Effector memory CD8-positive, alpha-beta T cell (primary cell): ENCODE measurements around the gene MACROD2.

Experiments used
- ATAC-seq: fragments of 150-1000 bp; cut with Tn5 transposase; replicated peaks from 2 replicates; pipeline ENCODE4 v1.10.0; 2021; ENCODE audit warnings: mild to moderate bottlenecking, moderate library complexity
- DNase-seq, 3 experiments: peaks; one replicate each; pipeline ENCODE4 v3.0.0; 2021
- H3K27ac Mint-ChIP-seq, 2 donors: one replicate each; pipeline ENCODE4 v1.8.0; 2022; ENCODE audit warnings: mild to moderate bottlenecking in 2 of 2, mixed read lengths in 2 of 2, moderate library complexity in 2 of 2
- H3K27me3 Mint-ChIP-seq, 2 donors: one replicate each; pipeline ENCODE4 v1.8.0; 2022; ENCODE audit warnings: mixed read lengths in 2 of 2
- H3K36me3 Mint-ChIP-seq: one replicate; pipeline ENCODE4 v1.8.0; 2022; ENCODE audit warnings: mild to moderate bottlenecking, moderate library complexity, mixed read lengths; ENCODE audit not compliant: insufficient read depth
- H3K4me1 Mint-ChIP-seq, 2 donors: one replicate each; pipeline ENCODE4 v1.8.0; 2022; ENCODE audit warnings: low read depth in 2 of 2, mixed read lengths in 2 of 2
- H3K4me3 Mint-ChIP-seq, 2 donors: one replicate each; pipeline ENCODE4 v1.8.0; 2022; ENCODE audit warnings: mild to moderate bottlenecking in 2 of 2, mixed read lengths in 2 of 2, moderate library complexity in 2 of 2
- H3K9me3 Mint-ChIP-seq, 2 donors: one replicate each; pipeline ENCODE4 v1.8.0; 2022; ENCODE audit warnings: mixed read lengths in 2 of 2

MACROD2 gene

DNA sequence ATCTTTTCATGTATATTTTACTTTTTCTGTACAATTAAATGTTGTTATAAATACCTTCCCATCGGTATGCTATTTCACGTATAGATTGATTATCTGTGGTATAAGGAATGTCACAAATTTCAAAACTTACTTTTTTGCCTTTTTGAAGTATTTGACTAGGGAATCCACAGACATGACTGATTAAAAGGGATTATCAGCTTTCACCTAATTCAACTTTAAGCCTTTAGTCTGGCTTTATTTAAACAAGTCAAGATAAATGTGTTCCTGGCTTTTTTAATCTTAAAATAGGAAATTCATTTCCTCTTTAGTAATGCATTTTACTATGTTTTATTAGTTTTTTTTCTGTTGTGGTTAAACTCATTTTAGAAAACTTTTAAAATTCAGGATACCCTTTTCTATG, 160.0 kb downstream of the MACROD2 start:
- H3K9me3 Mint-ChIP-seq, result peaks cover 2 to 11% of the 10 kb centered on the region in 2 donors
- DNase-seq, result no peak
- no peaks in the 10 kb centered on the region for H3K27me3 Mint-ChIP-seq
- H3K4me3 Mint-ChIP-seq, result no peak overlapping the region
- no peaks in the 10 kb centered on the region for H3K4me1 Mint-ChIP-seq
- no peaks in the 10 kb centered on the region for H3K36me3 Mint-ChIP-seq
- no peak for ATAC-seq
- no peak overlapping the region for H3K27ac Mint-ChIP-seq

DNA sequence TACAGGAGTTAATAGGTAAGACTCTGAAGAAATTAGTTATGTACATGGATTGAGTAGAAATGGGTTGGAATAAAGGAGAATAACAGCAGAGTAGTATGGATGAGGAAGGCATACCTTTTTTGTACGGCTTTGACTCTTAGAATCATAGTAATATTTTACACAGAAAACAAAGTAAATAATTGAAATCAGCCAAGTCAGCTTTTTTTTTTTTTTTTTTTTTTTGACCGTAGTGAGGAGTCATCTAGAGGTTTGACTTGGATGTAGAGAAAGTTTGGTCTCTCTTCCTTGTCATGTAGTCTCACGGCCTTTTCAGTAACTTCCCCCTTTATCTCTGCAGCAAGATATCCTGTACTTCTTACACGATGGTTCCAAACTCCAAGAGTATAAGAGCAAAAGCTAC, 183.2 kb downstream of the MACROD2 start:
- Mint-ChIP-seq H3K9me3 (peaks cover 11 to 24% of the 10 kb centered on the region in 2 donors), H3K4me1 (no peaks in the 10 kb centered on the region), H3K27me3 (no peaks in the 10 kb centered on the region), H3K36me3 (no peaks in the 10 kb centered on the region), H3K4me3 (no peak overlapping the region), H3K27ac (no peak overlapping the region)
- ATAC-seq (no peak), DNase-seq (no peak)

DNA sequence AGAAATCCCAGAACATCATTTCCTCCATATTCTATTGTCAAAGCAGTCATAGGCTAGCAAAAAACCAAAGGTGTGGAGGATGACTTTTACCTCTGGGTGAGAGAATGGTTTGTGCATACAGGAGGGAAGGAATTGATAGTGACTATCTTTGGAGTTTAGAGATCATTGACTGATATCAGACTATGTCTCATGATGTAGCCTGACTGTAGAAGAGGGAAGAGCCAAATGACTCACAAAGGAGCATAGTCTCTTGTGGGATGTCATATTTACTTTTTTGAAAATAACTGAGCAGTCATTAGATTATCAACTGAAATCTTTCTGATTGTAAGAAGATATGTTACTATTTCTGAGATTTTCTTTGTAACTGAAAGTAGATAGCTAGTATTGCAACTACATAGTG, 183.6 kb downstream of the MACROD2 start:
- no peak overlapping the region for H3K4me3 Mint-ChIP-seq
- DNase-seq, result no peak
- peaks cover 8 to 20% of the 10 kb centered on the region in 2 donors for H3K9me3 Mint-ChIP-seq
- no peaks in the 10 kb centered on the region for H3K36me3 Mint-ChIP-seq
- H3K27ac Mint-ChIP-seq, result no peak overlapping the region
- H3K27me3 Mint-ChIP-seq, result no peaks in the 10 kb centered on the region
- no peak for ATAC-seq
- H3K4me1 Mint-ChIP-seq, result no peaks in the 10 kb centered on the region

DNA sequence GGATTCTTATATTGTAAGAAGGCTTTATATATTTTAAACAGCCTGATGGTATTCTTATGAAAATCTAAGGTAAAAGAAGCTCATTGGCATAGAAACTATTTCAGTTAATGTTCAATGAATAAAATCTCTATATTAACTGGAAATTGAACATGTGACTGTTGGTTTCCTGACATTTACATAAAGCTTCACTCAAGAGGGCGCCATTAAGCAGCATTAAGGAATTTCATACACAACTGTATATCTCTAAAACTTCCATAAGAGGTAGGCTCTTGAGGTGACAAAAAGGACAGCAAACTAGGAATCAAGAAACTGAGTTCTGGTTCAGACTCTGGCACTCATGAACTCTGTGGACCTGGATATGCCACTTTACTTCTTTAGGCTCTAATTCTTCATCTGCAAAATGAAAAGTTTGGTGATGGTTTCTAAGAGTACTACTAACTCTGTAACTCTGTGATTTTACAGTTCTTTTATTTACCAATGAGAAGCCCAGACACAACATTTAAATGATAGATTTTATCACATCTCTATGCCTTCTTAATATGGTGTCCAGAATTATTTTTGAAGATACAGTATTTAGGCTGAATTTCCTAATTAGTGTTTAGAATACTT, 194.6 kb downstream of the MACROD2 start:
- no peak overlapping the region for H3K4me3 Mint-ChIP-seq
- no peaks in the 10 kb centered on the region for H3K27me3 Mint-ChIP-seq
- H3K36me3 Mint-ChIP-seq, result peaks cover 3% of the 10 kb centered on the region
- peaks cover 2 to 17% of the 10 kb centered on the region in 2 donors for H3K9me3 Mint-ChIP-seq
- DNase-seq, result no peak
- ATAC-seq, result no peak
- H3K4me1 Mint-ChIP-seq, result no peaks in the 10 kb centered on the region
- no peak overlapping the region for H3K27ac Mint-ChIP-seq

DNA sequence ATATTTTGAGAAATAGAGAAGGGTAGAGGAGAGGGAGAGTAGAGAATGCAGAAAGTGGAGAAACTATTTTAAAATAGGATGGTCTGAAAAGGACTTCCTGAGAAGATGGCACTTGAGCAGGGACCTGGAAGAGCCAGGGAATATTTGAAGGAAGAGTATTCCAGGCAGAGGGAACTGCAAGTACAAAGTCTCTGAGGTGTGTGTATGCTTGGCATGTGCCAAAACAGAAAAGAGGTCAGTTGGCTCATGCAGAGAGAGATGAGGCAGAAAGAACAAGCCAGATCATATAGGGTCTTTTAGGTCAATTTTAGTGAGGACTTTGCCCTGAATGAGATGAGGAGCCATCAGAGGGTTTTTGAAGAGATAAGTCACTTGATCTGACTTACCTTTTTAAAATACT, 196.2 kb downstream of the MACROD2 start:
- ATAC-seq, result no peak
- no peak for DNase-seq
- Mint-ChIP-seq H3K9me3 (peaks cover 3 to 17% of the 10 kb centered on the region in 2 donors), H3K27me3 (no peaks in the 10 kb centered on the region), H3K36me3 (peaks cover 3% of the 10 kb centered on the region), H3K4me3 (no peak overlapping the region), H3K4me1 (no peaks in the 10 kb centered on the region), H3K27ac (no peak overlapping the region)

DNA sequence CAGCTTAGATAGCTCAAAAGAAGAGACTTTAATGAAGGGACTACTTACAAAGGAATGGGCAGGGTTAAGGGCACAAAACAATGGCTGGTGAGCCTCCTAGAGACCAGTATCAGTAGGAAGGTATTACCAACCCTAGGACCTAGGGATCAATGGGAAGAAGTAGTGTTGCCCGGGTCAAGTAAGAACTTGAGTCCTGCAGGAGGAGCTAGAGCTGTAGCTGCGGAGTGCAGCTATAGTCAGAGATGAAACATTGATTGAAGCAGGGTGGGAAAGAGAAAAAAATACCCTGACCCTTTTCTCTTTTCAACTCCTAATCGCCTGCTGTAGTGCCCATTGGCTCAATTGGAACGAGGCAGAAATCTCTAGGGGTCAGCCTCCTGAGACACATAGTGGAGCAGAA, 198.1 kb downstream of the MACROD2 start:
- H3K4me3 Mint-ChIP-seq, result no peak overlapping the region
- H3K36me3 Mint-ChIP-seq, result peaks cover 3% of the 10 kb centered on the region
- no peak for DNase-seq
- no peaks in the 10 kb centered on the region for H3K27me3 Mint-ChIP-seq
- H3K4me1 Mint-ChIP-seq, result no peaks in the 10 kb centered on the region
- H3K27ac Mint-ChIP-seq, result no peak overlapping the region
- H3K9me3 Mint-ChIP-seq, result peaks cover 5 to 17% of the 10 kb centered on the region in 2 donors
- no peak for ATAC-seq

DNA sequence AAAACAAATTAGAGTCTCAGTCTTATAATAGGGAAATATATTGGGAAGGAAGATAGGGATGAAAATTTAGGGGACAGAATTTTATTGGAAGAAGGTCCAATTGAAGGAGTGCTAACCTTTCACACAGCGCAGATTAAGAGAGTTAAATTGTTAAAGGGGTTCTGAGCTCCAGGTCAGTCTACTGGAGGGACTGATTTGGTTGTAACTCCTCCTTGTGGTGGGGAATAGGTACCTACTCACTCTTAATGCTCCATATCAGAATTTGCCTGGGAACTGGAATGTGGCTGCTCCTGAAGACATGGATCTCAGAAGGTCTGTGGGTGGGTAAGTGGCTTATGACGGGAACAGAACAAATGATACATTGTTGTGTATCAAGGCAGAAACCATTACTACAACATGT, 198.6 kb downstream of the MACROD2 start:
- no peak overlapping the region for H3K27ac Mint-ChIP-seq
- ATAC-seq, result no peak
- peaks cover 8 to 17% of the 10 kb centered on the region in 2 donors for H3K9me3 Mint-ChIP-seq
- no peaks in the 10 kb centered on the region for H3K27me3 Mint-ChIP-seq
- peaks cover 3% of the 10 kb centered on the region for H3K36me3 Mint-ChIP-seq
- no peaks in the 10 kb centered on the region for H3K4me1 Mint-ChIP-seq
- DNase-seq, result no peak
- H3K4me3 Mint-ChIP-seq, result no peak overlapping the region

DNA sequence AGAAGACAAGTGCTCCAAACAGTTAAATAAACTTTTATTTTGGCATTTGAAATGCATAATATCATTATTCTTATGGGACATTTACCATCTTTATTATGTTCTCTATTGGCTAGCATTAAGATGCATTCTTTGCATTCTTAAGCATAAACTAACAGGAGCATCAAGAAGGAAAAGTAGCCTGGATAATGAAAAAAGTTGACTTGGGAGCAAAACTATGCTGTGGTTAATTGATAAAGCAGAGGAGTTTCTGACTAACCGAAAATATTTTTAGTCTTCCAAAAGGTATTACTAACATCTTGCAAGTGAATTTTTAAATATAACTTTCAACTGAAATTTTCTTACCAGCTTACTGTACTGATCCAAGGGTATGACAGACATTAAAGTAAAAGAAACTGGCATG, 201.8 kb downstream of the MACROD2 start:
- Mint-ChIP-seq H3K4me1 (no peaks in the 10 kb centered on the region), H3K4me3 (no peak overlapping the region), H3K27me3 (no peaks in the 10 kb centered on the region), H3K9me3 (peaks cover 9 to 17% of the 10 kb centered on the region in 2 donors), H3K36me3 (peaks cover 3% of the 10 kb centered on the region), H3K27ac (no peak overlapping the region)
- DNase-seq (no peak), ATAC-seq (no peak)

DNA sequence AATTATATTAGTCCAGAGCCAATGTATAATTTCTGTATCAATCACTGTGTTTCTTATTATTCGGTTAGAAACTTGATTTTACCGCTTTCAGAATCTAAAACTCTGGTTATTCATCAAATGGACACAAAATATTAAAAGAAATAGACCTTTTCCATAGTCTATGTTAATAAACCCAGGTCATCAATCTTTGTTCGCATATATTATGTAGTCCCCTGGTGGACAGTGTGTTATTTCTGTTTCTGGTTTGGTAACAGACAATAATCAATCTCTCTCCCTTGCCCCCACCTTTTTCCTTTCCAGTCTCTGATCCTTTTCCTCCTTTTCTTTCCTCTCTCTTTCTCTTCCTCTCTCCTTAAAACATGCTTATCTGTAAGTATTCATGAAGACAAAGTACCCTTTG, 203.1 kb downstream of the MACROD2 start:
- Mint-ChIP-seq H3K36me3 (peaks cover 3% of the 10 kb centered on the region), H3K27ac (no peak overlapping the region), H3K9me3 (peaks cover 4 to 9% of the 10 kb centered on the region in 2 donors), H3K4me3 (no peak overlapping the region), H3K4me1 (no peaks in the 10 kb centered on the region), H3K27me3 (no peaks in the 10 kb centered on the region)
- ATAC-seq (no peak), DNase-seq (no peak)

DNA sequence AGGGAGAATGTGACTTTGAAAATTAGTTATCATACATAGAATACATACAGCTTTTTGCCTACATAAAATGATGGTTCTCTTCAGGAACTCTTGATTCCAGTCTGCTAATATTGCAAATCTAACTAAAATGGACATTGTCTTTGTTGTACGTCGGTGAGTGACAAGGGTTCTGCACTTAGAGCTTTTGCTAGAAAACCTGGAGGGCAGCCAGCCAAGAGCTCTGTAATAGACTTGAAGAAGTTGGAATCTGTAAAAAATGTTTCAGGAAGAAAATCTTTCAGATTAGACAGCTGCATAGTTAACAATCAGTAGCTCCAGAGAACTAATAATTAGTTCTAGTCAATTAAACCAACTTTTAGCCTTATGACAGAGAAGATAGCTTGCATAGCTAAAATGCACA, 203.8 kb downstream of the MACROD2 start:
- no peak for ATAC-seq
- no peak overlapping the region for H3K27ac Mint-ChIP-seq
- H3K27me3 Mint-ChIP-seq, result no peaks in the 10 kb centered on the region
- peaks cover 0 to 9% of the 10 kb centered on the region in 2 donors for H3K9me3 Mint-ChIP-seq
- H3K36me3 Mint-ChIP-seq, result peaks cover 3% of the 10 kb centered on the region
- H3K4me3 Mint-ChIP-seq, result no peak overlapping the region
- H3K4me1 Mint-ChIP-seq, result no peaks in the 10 kb centered on the region
- no peak for DNase-seq

DNA sequence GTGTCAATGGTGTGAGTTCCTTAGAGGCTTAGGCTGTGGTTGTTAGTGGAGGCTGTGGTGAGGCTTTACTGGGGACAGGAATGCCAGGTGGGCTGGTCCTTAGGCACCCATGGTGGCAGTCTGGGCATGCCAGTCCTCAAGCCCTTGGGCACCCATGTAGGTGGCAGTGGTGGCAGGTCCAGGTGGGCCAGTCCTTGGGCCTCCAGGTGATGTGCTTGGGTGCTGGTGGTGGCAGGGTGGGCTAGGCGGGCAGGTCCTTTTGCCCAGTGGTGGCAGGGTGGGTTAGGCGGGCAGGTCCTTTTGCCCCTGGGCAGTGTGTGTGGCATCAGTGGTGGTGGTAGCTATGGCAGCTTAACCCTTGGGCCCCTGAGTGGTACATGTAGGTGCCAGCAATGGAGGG, 208.3 kb downstream of the MACROD2 start:
- no peak overlapping the region for H3K27ac Mint-ChIP-seq
- H3K9me3 Mint-ChIP-seq, result peaks cover 0 to 5% of the 10 kb centered on the region in 2 donors
- no peaks in the 10 kb centered on the region for H3K27me3 Mint-ChIP-seq
- ATAC-seq, result no peak
- no peaks in the 10 kb centered on the region for H3K4me1 Mint-ChIP-seq
- no peaks in the 10 kb centered on the region for H3K36me3 Mint-ChIP-seq
- no peak overlapping the region for H3K4me3 Mint-ChIP-seq
- no peak for DNase-seq

DNA sequence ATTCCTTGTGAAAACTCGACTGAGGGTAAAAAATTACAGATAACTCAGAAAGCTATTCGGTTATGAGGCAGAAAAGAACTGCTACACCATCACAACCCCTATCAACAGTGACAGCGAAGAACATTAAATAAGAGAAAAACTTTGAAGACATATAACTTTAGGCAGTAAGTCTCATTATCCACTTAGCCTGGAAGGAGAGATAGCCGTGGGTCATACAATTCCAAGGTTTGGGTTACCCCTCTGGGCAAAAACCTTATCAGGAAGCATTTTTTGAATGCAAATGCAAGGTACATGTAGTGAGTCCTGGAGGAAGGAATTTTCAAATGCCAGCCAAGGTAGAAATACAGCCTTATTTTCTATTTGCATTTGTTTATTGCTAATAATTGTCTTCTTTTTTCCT, 212.3 kb downstream of the MACROD2 start:
- H3K4me3 Mint-ChIP-seq, result no peak overlapping the region
- H3K9me3 Mint-ChIP-seq, result peaks cover 9 to 10% of the 10 kb centered on the region in 2 donors
- no peaks in the 10 kb centered on the region for H3K36me3 Mint-ChIP-seq
- H3K27me3 Mint-ChIP-seq, result no peaks in the 10 kb centered on the region
- no peak for DNase-seq
- no peaks in the 10 kb centered on the region for H3K4me1 Mint-ChIP-seq
- no peak overlapping the region for H3K27ac Mint-ChIP-seq
- no peak for ATAC-seq

DNA sequence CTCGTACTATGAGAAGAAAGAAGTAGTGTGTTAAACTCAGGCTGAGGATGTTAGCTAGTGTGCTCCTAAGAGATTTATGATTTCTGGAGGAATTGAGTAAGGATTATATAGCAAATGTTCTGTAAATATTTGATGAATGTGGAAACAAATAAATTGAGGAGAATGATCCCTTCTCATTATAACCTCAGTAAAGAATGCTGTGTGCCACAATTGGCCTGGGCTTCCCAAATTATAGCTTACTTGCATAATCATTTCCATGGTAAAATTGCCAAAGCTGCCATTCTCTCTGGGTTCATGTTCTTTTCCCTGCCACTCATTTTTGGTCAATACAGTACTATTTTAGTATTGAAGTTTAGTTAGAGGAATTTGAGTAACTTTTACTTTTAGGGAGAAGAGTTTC, 213.6 kb downstream of the MACROD2 start:
- Mint-ChIP-seq H3K27ac (no peak overlapping the region), H3K9me3 (peaks cover 9 to 13% of the 10 kb centered on the region in 2 donors), H3K36me3 (no peaks in the 10 kb centered on the region), H3K27me3 (no peaks in the 10 kb centered on the region), H3K4me3 (no peak overlapping the region), H3K4me1 (no peaks in the 10 kb centered on the region)
- ATAC-seq (no peak), DNase-seq (no peak)

DNA sequence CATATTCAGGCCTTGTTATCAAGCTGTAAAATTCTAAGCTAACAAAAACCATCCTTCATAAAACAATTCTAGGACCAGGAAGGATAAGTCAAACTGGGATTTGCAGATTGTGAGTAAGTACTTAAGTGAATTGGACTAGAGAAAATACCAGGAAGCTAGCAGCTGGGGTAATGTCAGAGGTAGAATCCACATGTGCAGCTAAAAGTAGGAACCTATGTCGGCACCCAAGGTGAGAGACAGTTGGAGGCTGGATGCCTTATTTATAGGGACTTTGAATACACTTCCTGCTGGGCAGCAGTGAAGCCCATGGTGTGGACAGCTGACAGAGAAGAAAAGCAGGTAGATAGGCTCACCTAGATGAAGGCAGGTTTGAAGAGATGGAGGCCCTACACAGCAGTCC, 214.8 kb downstream of the MACROD2 start:
- Mint-ChIP-seq H3K9me3 (peaks cover 9 to 13% of the 10 kb centered on the region in 2 donors), H3K27ac (no peak overlapping the region), H3K36me3 (no peaks in the 10 kb centered on the region), H3K4me1 (no peaks in the 10 kb centered on the region), H3K27me3 (no peaks in the 10 kb centered on the region), H3K4me3 (no peak overlapping the region)
- DNase-seq (no peak), ATAC-seq (no peak)

DNA sequence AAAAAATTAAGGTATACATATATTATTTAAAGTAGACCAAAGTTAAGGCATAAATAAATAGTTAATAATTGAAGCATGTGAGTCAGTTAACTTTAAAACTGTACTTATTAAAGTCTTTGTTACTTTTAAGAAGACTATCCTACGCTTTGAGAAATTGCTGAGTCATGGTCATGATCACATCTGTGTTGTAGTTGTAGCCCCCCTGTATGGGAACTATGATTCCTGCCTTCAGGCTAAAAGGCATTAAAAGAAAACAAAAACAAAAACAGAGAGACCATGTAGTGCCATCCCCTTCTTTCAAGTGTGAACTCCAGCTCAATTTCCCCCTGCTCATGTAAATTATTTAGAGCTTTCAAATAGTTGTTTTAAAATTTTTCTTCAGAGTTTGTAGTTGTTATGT, 218.7 kb downstream of the MACROD2 start:
- DNase-seq, result no peak

More for the DNA sequence above, 218.7 kb downstream of the MACROD2 start:
- Mint-ChIP-seq H3K4me1 (no peaks in the 10 kb centered on the region), H3K36me3 (no peaks in the 10 kb centered on the region), H3K27ac (no peak overlapping the region), H3K27me3 (no peaks in the 10 kb centered on the region), H3K4me3 (no peak overlapping the region), H3K9me3 (peaks cover 15 to 21% of the 10 kb centered on the region in 2 donors)
- no peak for ATAC-seq
